ENCODE measurements around the gene SMAGP. TPM values are rescaled to one million over a fixed set of nuclear protein-coding genes. Genes with fewer than 3 reads are reported as not detected.
"Not testable (repeated sequence)": the region's sequence is repeated elsewhere in the genome, so short reads cannot be mapped to it uniquely, and the experiment has no call there.

The SMAGP gene
- total RNA-seq, 1 donor = 5.2 TPM

- TF ChIP-seq CTCF (IDR thresholded peaks at IDR 0.05; ENCODE audit: insufficient read depth, low read depth, low read length) = no peak
- H3K4me3 ChIP-seq (ENCODE audit: low read depth, low read length) = peak overlapping the region; percentile 82
- DNase-seq (ENCODE audit: low read depth) = peak; percentile 60
Observed at GRCh38 chr12:51270951-51271518, 820 bp upstream of the SMAGP start.

- peak overlapping the region; percentile 82 for H3K4me3 ChIP-seq (ENCODE audit: low read depth, low read length)
- peak; percentile 28 for DNase-seq (ENCODE audit: low read depth)
- TF ChIP-seq CTCF (IDR thresholded peaks at IDR 0.05; ENCODE audit: insufficient read depth, low read depth, low read length) = peak; percentile 17
Observed at GRCh38 chr12:51269174-51270066, 795 bp downstream of the SMAGP start.

GRCh38 chr12:51265024-51265423 lies 5.2 kb downstream of the SMAGP start:
- TF ChIP-seq CTCF (IDR thresholded peaks at IDR 0.05; ENCODE audit: insufficient read depth, low read depth, low read length) = no peak
- DNase-seq (ENCODE audit: low read depth) = no peak
- no peak overlapping the region for H3K4me3 ChIP-seq (ENCODE audit: low read depth, low read length)

GRCh38 chr12:51264297-51264696 lies 5.9 kb downstream of the SMAGP start:
- no peak for TF ChIP-seq CTCF (IDR thresholded peaks at IDR 0.05; ENCODE audit: insufficient read depth, low read depth, low read length)
- H3K4me3 ChIP-seq (ENCODE audit: low read depth, low read length) = no peak overlapping the region
- no peak for DNase-seq (ENCODE audit: low read depth)

GRCh38 chr12:51263341-51263740 lies 6.9 kb downstream of the SMAGP start:
- no peak overlapping the region for H3K4me3 ChIP-seq (ENCODE audit: low read depth, low read length)
- DNase-seq (ENCODE audit: low read depth) = no peak
- no peak for TF ChIP-seq CTCF (IDR thresholded peaks at IDR 0.05; ENCODE audit: insufficient read depth, low read depth, low read length)

- peak; percentile 16 for TF ChIP-seq CTCF (IDR thresholded peaks at IDR 0.05; ENCODE audit: insufficient read depth, low read depth, low read length)
- peak; percentile 28 for DNase-seq (ENCODE audit: low read depth)
- no peak overlapping the region for H3K4me3 ChIP-seq (ENCODE audit: low read depth, low read length)
Observed at GRCh38 chr12:51262758-51263177, 7.4 kb downstream of the SMAGP start.

GRCh38 chr12:51259600-51259999 lies 10.6 kb downstream of the SMAGP start:
- DNase-seq (ENCODE audit: low read depth); H3K4me3 ChIP-seq (ENCODE audit: low read depth, low read length): not testable (repeated sequence)

All from fibroblast of villous mesenchyme (primary cell).